SK-N-SH treated with all-trans-retinoic acid at 6 μM for 48 hours (cell line): ENCODE measurements around the gene CPVL.

ENCODE experiments used
- ISL1 ChIP-seq: fragments of 250-450 bp; sonication (Bioruptor Pico); IDR thresholded peaks from 2 replicates; pipeline ENCODE4 v2.1.2; 2022; ENCODE audit warnings: mild to moderate bottlenecking, moderate library complexity
- PPARA ChIP-seq: fragments of 250-450 bp; sonication (Bioruptor Pico); IDR thresholded peaks from 2 replicates; pipeline ENCODE4 v1.5.0; 2020; ENCODE audit warnings: mild to moderate bottlenecking, borderline replicate concordance
- RARB ChIP-seq: fragments of 250-450 bp; sonication (Bioruptor Pico); IDR thresholded peaks from 2 replicates; pipeline ENCODE4 v1.8.0; 2021; ENCODE audit warnings: mild to moderate bottlenecking, moderate library complexity
- ZFP3 ChIP-seq: fragments of 250-450 bp; sonication (Bioruptor Pico); IDR thresholded peaks from 2 replicates; pipeline ENCODE4 v1.5.0; 2020; ENCODE audit warnings: mild to moderate bottlenecking, moderate library complexity
- ZFP30 ChIP-seq: fragments of 450-650 bp; formaldehyde crosslinking; IDR thresholded peaks from 2 replicates; pipeline ENCODE4 v1.5.0; 2022; ENCODE audit warnings: mild to moderate bottlenecking, moderate library complexity
- ZNF565 ChIP-seq: fragments of 450-650 bp; formaldehyde crosslinking; conservative IDR thresholded peaks from 2 replicates; pipeline ENCODE4 v1.5.0; 2020; ENCODE audit warnings: low read depth, mild to moderate bottlenecking, moderate library complexity
- TF ChIP-seq, protein P1 (sequence below): fragments of 250-450 bp; sonication (Bioruptor Pico); IDR thresholded peaks from 2 replicates; pipeline ENCODE4 v1.5.1; 2020; ENCODE audit warnings: low read depth, mild to moderate bottlenecking, moderate library complexity
- TF ChIP-seq, protein P2 (sequence below): fragments of 250-450 bp; sonication (Bioruptor Pico); IDR thresholded peaks from 2 replicates; pipeline ENCODE4 v1.8.0; 2020; ENCODE audit warnings: mild to moderate bottlenecking, moderate library complexity, borderline replicate concordance
- TF ChIP-seq, protein P3 (sequence below): fragments of 250-450 bp; sonication (Bioruptor Pico); IDR thresholded peaks from 2 replicates; pipeline ENCODE4 v1.5.1; 2021; ENCODE audit warnings: mild to moderate bottlenecking, moderate library complexity

DNA sequence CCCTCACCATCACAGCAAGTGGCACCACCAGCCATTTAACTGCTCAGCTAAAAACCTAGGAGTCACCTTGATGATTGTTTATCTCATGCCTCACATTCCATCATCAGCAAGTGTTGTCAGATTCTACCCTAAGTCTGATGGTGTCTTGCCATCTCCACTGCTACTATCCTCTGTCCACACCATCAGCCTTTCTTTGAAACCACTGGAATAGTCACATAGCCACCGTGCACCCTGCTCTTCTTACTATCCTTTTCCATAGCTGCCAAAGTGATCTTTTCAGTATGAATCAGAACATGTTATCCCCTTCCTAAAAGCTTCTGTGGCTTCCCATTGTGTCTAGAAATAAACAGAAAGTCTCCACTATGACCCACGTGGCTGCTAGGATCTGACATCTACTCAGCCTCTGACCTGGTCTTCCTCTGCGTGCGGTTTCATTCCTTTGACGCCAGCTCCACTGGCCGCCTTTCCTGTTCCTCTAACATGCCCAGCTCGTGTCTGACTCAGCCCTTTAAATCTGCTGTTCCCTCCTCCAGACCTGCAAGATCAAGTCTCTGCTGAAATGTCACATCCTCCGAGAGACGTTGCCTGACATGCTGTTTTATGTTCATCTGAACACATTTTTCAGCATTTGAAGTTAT, 31.7 kb upstream of the CPVL start:
- TF ChIP-seq, protein P1, sequence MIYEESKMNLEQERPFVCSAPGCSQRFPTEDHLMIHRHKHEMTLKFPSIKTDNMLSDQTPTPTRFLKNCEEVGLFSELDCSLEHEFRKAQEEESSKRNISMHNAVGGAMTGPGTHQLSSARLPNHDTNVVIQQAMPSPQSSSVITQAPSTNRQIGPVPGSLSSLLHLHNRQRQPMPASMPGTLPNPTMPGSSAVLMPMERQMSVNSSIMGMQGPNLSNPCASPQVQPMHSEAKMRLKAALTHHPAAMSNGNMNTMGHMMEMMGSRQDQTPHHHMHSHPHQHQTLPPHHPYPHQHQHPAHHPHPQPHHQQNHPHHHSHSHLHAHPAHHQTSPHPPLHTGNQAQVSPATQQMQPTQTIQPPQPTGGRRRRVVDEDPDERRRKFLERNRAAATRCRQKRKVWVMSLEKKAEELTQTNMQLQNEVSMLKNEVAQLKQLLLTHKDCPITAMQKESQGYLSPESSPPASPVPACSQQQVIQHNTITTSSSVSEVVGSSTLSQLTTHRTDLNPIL (CRISPR knock-in tag): no peak
- no peak for TF ChIP-seq ISL1
- no peak for TF ChIP-seq ZNF565 (CRISPR knock-in tag)
- TF ChIP-seq, protein P2, sequence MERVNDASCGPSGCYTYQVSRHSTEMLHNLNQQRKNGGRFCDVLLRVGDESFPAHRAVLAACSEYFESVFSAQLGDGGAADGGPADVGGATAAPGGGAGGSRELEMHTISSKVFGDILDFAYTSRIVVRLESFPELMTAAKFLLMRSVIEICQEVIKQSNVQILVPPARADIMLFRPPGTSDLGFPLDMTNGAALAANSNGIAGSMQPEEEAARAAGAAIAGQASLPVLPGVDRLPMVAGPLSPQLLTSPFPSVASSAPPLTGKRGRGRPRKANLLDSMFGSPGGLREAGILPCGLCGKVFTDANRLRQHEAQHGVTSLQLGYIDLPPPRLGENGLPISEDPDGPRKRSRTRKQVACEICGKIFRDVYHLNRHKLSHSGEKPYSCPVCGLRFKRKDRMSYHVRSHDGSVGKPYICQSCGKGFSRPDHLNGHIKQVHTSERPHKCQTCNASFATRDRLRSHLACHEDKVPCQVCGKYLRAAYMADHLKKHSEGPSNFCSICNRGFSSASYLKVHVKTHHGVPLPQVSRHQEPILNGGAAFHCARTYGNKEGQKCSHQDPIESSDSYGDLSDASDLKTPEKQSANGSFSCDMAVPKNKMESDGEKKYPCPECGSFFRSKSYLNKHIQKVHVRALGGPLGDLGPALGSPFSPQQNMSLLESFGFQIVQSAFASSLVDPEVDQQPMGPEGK (CRISPR knock-in tag): no peak
- TF ChIP-seq ZFP30: no peak
- no peak for TF ChIP-seq PPARA (CRISPR knock-in tag)
- TF ChIP-seq, protein P3, sequence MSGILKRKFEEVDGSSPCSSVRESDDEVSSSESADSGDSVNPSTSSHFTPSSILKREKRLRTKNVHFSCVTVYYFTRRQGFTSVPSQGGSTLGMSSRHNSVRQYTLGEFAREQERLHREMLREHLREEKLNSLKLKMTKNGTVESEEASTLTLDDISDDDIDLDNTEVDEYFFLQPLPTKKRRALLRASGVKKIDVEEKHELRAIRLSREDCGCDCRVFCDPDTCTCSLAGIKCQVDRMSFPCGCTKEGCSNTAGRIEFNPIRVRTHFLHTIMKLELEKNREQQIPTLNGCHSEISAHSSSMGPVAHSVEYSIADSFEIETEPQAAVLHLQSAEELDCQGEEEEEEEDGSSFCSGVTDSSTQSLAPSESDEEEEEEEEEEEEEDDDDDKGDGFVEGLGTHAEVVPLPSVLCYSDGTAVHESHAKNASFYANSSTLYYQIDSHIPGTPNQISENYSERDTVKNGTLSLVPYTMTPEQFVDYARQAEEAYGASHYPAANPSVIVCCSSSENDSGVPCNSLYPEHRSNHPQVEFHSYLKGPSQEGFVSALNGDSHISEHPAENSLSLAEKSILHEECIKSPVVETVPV: no peak
- no peak for TF ChIP-seq RARB (CRISPR knock-in tag)
- no peak for TF ChIP-seq ZFP3 (CRISPR knock-in tag)
